ENCODE measurements around the gene ZNF488.

Gene ZNF488

DNA sequence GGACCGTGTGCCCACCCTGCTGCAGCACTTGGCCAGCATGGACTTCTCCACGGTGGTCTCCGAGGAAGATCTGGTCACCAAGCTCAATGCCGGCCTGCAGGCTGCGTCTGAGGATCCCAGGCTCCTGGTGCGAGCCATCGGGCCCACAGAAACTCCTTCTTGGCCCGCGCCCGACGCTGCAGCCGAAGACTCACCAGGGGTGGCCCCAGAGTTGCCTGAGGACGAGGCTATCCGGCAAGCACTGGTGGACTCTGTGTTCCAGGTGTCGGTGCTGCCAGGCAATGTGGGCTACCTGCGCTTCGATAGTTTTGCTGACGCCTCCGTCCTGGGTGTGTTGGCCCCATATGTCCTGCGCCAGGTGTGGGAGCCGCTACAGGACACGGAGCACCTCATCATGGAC, 34.6 kb downstream of the ZNF488 start:
- no peak for DNase-seq (ENCODE audit: low spot score)
- TF ChIP-seq, protein P1, sequence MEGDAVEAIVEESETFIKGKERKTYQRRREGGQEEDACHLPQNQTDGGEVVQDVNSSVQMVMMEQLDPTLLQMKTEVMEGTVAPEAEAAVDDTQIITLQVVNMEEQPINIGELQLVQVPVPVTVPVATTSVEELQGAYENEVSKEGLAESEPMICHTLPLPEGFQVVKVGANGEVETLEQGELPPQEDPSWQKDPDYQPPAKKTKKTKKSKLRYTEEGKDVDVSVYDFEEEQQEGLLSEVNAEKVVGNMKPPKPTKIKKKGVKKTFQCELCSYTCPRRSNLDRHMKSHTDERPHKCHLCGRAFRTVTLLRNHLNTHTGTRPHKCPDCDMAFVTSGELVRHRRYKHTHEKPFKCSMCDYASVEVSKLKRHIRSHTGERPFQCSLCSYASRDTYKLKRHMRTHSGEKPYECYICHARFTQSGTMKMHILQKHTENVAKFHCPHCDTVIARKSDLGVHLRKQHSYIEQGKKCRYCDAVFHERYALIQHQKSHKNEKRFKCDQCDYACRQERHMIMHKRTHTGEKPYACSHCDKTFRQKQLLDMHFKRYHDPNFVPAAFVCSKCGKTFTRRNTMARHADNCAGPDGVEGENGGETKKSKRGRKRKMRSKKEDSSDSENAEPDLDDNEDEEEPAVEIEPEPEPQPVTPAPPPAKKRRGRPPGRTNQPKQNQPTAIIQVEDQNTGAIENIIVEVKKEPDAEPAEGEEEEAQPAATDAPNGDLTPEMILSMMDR (conservative IDR thresholded peaks at IDR 0.05; ENCODE audit: low read depth) = no peak
- ChIA-PET CTCF (no interaction called here), POLR2A (ENCODE audit: low non-redundant PET) (interaction anchor here (0.5 kb wide), 1 partner anchor 88 kb away, joined by 3 read pairs; no protein-coding TSS in a partner anchor)
- H3K27ac ChIP-seq = no peak overlapping the region

DNA sequence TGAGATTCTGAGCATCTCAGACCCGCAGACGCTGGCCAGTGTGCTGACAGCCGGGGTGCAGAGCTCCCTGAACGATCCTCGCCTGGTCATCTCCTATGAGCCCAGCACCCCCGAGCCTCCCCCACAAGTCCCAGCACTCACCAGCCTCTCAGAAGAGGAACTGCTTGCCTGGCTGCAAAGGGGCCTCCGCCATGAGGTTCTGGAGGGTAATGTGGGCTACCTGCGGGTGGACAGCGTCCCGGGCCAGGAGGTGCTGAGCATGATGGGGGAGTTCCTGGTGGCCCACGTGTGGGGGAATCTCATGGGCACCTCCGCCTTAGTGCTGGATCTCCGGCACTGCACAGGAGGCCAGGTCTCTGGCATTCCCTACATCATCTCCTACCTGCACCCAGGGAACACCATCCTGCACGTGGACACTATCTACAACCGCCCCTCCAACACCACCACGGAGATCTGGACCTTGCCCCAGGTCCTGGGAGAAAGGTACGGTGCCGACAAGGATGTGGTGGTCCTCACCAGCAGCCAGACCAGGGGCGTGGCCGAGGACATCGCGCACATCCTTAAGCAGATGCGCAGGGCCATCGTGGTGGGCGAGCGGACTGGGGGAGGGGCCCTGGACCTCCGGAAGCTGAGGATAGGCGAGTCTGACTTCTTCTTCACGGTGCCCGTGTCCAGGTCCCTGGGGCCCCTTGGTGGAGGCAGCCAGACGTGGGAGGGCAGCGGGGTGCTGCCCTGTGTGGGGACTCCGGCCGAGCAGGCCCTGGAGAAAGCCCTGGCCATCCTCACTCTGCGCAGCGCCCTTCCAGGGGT, 35.2 kb downstream of the ZNF488 start:
- H3K27ac ChIP-seq = no peak overlapping the region
- ChIA-PET POLR2A (ENCODE audit: low non-redundant PET) (interaction anchor here (0.5 kb wide), 1 partner anchor 87 kb away, joined by 3 read pairs; no protein-coding TSS in a partner anchor), CTCF (no interaction called here)
- DNase-seq (ENCODE audit: low spot score) = no peak
- TF ChIP-seq, protein P1 (conservative IDR thresholded peaks at IDR 0.05; ENCODE audit: low read depth) = no peak

DNA sequence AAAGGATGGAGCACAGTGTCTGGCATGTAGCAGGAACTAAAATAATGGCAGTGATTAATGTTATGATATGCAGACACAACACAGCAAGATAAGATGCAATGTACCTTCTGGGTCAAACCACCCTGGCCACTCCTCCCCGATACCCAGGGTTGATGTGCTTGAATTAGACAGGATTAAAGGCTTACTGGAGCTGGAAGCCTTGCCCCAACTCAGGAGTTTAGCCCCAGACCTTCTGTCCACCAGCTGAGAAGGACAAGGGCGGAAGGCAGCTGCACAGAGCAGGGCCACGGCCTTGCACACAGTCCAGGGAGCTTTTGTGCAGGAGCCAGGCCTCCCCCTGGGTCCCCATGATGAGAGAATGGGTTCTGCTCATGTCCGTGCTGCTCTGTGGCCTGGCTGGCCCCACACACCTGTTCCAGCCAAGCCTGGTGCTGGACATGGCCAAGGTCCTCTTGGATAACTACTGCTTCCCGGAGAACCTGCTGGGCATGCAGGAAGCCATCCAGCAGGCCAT, 35.9 kb downstream of the ZNF488 start, which contains the start of gene RBP3:
TSS of gene RBP3 (plus strand) at position 226 of the 514 bp plus-strand sequence. CDS start at position 348, 122 bp downstream.
- TF ChIP-seq, protein P1 (conservative IDR thresholded peaks at IDR 0.05; ENCODE audit: low read depth) = no peak
- H3K27ac ChIP-seq = no peak within 1 kb of the TSS
- CTCF ChIA-PET = interaction anchor here (0.5 kb wide), 1 partner anchor 115 kb away, joined by 3 read pairs; no protein-coding TSS in a partner anchor
- POLR2A ChIA-PET (ENCODE audit: low non-redundant PET) = no interaction called here
- DNase-seq (ENCODE audit: low spot score) = no peak

GRCh38 chr10:47347303-47347675, 36.8 kb downstream of the ZNF488 start:
- DNase-seq (ENCODE audit: low spot score) = no peak
- H3K27ac ChIP-seq = no peak overlapping the region
- CTCF ChIA-PET = interaction anchor here (0.5 kb wide), 1 partner anchor 117 kb away, joined by 3 read pairs; no protein-coding TSS in a partner anchor
- TF ChIP-seq, protein P1 (conservative IDR thresholded peaks at IDR 0.05; ENCODE audit: low read depth) = no peak
- POLR2A ChIA-PET (ENCODE audit: low non-redundant PET) = no interaction called here

DNA sequence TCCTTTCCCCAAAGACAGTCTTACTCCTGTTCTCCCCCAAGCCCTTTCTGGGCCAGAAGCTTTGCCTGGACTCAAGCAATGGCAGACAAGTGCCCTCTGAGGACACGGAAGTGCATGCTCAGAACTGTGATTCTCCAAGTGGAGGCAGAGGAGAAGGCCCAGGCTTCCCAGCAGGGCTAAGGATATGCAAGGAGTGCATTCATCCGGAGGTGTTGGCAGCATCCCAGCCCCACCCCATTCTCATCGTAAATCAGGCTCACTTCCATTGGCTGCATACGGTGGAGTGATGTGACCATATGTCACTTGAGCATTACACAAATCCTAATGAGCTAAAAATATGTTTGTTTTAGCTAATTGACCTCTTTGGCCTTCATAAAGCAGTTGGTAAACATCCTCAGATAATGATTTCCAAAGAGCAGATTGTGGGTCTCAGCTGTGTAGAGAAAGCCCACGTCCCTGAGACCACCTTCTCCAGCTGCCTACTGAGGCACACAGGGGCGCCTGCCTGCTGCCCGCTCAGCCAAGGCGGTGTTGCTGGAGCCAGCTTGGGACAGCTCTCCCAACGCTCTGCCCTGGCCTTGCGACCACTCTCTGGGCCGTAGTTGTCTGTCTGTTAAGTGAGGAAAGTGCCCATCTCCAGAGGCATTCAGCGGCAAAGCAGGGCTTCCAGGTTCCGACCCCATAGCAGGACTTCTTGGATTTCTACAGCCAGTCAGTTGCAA, 37.4 kb downstream of the ZNF488 start:
- TF ChIP-seq, protein P1 (conservative IDR thresholded peaks at IDR 0.05; ENCODE audit: low read depth) = no peak
- no peak overlapping the region for H3K27ac ChIP-seq
- POLR2A ChIA-PET (ENCODE audit: low non-redundant PET) = no interaction called here
- CTCF ChIA-PET = interaction anchor here (0.5 to 1.4 kb wide), 2 partner anchors 15 to 118 kb away, joined by 3 to 7 read pairs; no protein-coding TSS in a partner anchor
- DNase-seq (ENCODE audit: low spot score) = peak; percentile 8
